K562 (cell line): ENCODE data around the gene KDM2B. TPM values are rescaled to one million over a fixed set of nuclear protein-coding genes. Genes with fewer than 3 reads are reported as not detected.

Experiments
- BRD9 ChIP-seq: fragments of 450-650 bp; IDR thresholded peaks from 2 replicates; pipeline ENCODE4 v1.6.1; 2018; ENCODE audit warnings: low read depth; ENCODE audit not compliant: partially characterized antibody
- CBX3 ChIP-seq, 2 experiments: IDR thresholded peaks; 1 replicate in 1 of 2; 2 replicates in 1 of 2; pipeline ENCODE4 v1.6.1; 2012; ENCODE audit warnings: inconsistent platforms in 2 of 2, low read length in 2 of 2, borderline replicate concordance in 1 of 2, control low read depth in 1 of 2
- CC2D1A ChIP-seq: fragments of 450-650 bp; IDR thresholded peaks from 2 replicates; pipeline ENCODE4 v1.6.1; 2017; ENCODE audit warnings: mild to moderate bottlenecking
- CCNT2 ChIP-seq: IDR thresholded peaks from 2 replicates; pipeline ENCODE4 v1.6.1; 2011; ENCODE audit warnings: borderline replicate concordance, low read depth, mild to moderate bottlenecking, moderate library complexity, mixed read lengths, low read length; ENCODE audit not compliant: insufficient read length; ENCODE audit errors: extremely low read depth
- CTCF ChIP-seq, 3 experiments: IDR thresholded peaks in 2 of 3; conservative IDR thresholded peaks in 1 of 3; 2 replicates each; pipeline ENCODE4 v1.5.1; 2011 to 2012; ENCODE audit warnings: low read length in 3 of 3, mild to moderate bottlenecking in 3 of 3, control low read depth in 2 of 3, improper control_type of control experiment in 1 of 3, inconsistent platforms in 1 of 3, low read depth in 1 of 3, mixed read lengths in 1 of 3, moderate library complexity in 1 of 3; ENCODE audit not compliant: insufficient read depth in 2 of 3
- CTCFL ChIP-seq: IDR thresholded peaks from 2 replicates; pipeline ENCODE4 v1.6.1; 2011; ENCODE audit warnings: borderline replicate concordance, low read depth, mild to moderate bottlenecking, moderate library complexity, low read length; ENCODE audit not compliant: insufficient read depth, poor library complexity, severe bottlenecking
- E2F1 ChIP-seq: sonication (generic); formaldehyde crosslinking; IDR thresholded peaks from 2 replicates; pipeline ENCODE4 v1.8.1; 2023; ENCODE audit warnings: mild to moderate bottlenecking, missing genetic modification reagents, moderate library complexity
- FOXK2 ChIP-seq, 2 experiments: fragments of 450-650 bp; IDR thresholded peaks in 1 of 2; conservative IDR thresholded peaks in 1 of 2; 2 replicates each; pipeline ENCODE4 v1.6.1; 2016; ENCODE audit warnings: low read depth in 2 of 2, mild to moderate bottlenecking in 1 of 2
- HMG20B ChIP-seq: fragments of 250-450 bp; sonication (Bioruptor Pico); IDR thresholded peaks from 2 replicates; pipeline ENCODE4 v1.5.0; 2021; ENCODE audit warnings: mild to moderate bottlenecking
- ILF3 ChIP-seq: fragments of 450-650 bp; IDR thresholded peaks from 2 replicates; pipeline ENCODE4 v1.6.1; 2018; ENCODE audit warnings: antibody characterized with exemption, mild to moderate bottlenecking, moderate library complexity, borderline replicate concordance
- IRF9 ChIP-seq: fragments of 450-650 bp; IDR thresholded peaks from 2 replicates; pipeline ENCODE4 v1.6.1; 2016; ENCODE audit warnings: missing biosample characterization, missing genetic modification characterization
- LCOR ChIP-seq: sonication (generic); formaldehyde crosslinking; IDR thresholded peaks from 2 replicates; pipeline ENCODE4 v1.8.0; 2022; ENCODE audit warnings: mild to moderate bottlenecking, missing genetic modification reagents
- MAFF ChIP-seq: IDR thresholded peaks from 2 replicates; pipeline ENCODE4 v1.6.1; 2012; ENCODE audit warnings: low read length, improper control_type of control experiment
- NCOR1 ChIP-seq: fragments of 450-650 bp; IDR thresholded peaks from 2 replicates; pipeline ENCODE4 v1.6.1; 2016; ENCODE audit warnings: mild to moderate bottlenecking, moderate library complexity
- NUFIP1 ChIP-seq: fragments of 450-650 bp; IDR thresholded peaks from 2 replicates; pipeline ENCODE4 v1.6.1; 2018; ENCODE audit not compliant: partially characterized antibody
- POU5F1 ChIP-seq: fragments of 150-350 bp; IDR thresholded peaks from 2 replicates; pipeline ENCODE4 v1.6.1; 2014; ENCODE audit warnings: borderline replicate concordance, low read length, low read depth, mild to moderate bottlenecking; ENCODE audit not compliant: partially characterized antibody
- RAD21 ChIP-seq, 2 experiments: fragments of 250-450 bp in 1 of 2; fragments of 450-650 bp in 1 of 2; sonication (Bioruptor Pico) in 1 of 2; formaldehyde crosslinking in 1 of 2; IDR thresholded peaks in 1 of 2; conservative IDR thresholded peaks in 1 of 2; 2 replicates each; pipeline versions ENCODE4 v1.4.0 to v1.8.0; 2020 to 2022; ENCODE audit warnings: mild to moderate bottlenecking in 2 of 2, moderate library complexity in 1 of 2
- SMARCA5 ChIP-seq: fragments of 450-650 bp; IDR thresholded peaks from 2 replicates; pipeline ENCODE4 v1.6.1; 2016
- SNAPC5 ChIP-seq: fragments of 250-450 bp; sonication (Bioruptor Pico); IDR thresholded peaks from 2 replicates; pipeline ENCODE4 v1.8.0; 2021; ENCODE audit warnings: moderate library complexity, mild to moderate bottlenecking, inconsistent platforms
- U2AF1 ChIP-seq: fragments of 200-400 bp; formaldehyde crosslinking; optimal IDR thresholded peaks from 2 replicates; pipeline ENCODE3; 2017; ENCODE audit warnings: mild to moderate bottlenecking, low read depth, low read length, moderate library complexity
- ZNF121 ChIP-seq: sonication (generic); formaldehyde crosslinking; conservative IDR thresholded peaks from 2 replicates; pipeline ENCODE4 v1.8.0; 2022; ENCODE audit warnings: missing genetic modification reagents
- ZNF695 ChIP-seq: fragments of 450-650 bp; formaldehyde crosslinking; IDR thresholded peaks from 2 replicates; pipeline ENCODE4 v1.4.0; 2020; ENCODE audit warnings: mild to moderate bottlenecking, moderate library complexity
- polyA plus RNA-seq, 8 experiments: library from polyadenylated mRNA; depleted of rRNA in 4 of 8; stranded (reverse) in 5 of 8; unstranded in 3 of 8; fragments of >200 nt; fragmentation: Nextera tagmentation in 2 of 8; fragmentation: Illumina TruSeq in 1 of 8; extraction: Ambion mirVana in 2 of 8; extraction: Trizol in 1 of 8; gene quantifications; 2 replicates each; pipeline versions ENCODE4 v1.2.1 to v1.2.3, GENCODE V29; 2011 to 2014; ENCODE audit warnings: inconsistent platforms in 1 of 8, missing spikeins in 1 of 8
- total RNA-seq, 7 experiments: library from RNA; depleted of rRNA in 6 of 7; stranded (reverse); fragments of >200 nt in 6 of 7; fragmentation: Illumina TruSeq in 2 of 7; extraction: Trizol in 2 of 7; gene quantifications; 2 replicates each; pipeline versions ENCODE4 v1.2.1 to v1.2.3, GENCODE V29; 2011 to 2021; ENCODE audit warnings: low replicate concordance in 1 of 7

KDM2B gene
- total and polyA plus RNA-seq, 9 of the 15 experiments (the other 6 are each of a cell fraction or from before 2014, with no cell fraction given) = 7.4 to 50.5 (median 22.5) TPM

GRCh38 chr12:121383601-121384021 lies 197.2 kb downstream of the KDM2B start (continued):
- TF ChIP-seq CTCF (IDR thresholded peaks at IDR 0.05 in 2 of 3, conservative IDR thresholded peaks at IDR 0.05 in 1 of 3; ENCODE audit: insufficient read depth in 2 of 3, low read depth in 1 of 3, low read length in 3 of 3) = peak; percentile 38 to 63 (median 42)
- TF ChIP-seq CBX3 (IDR thresholded peaks at IDR 0.05; ENCODE audit: borderline replicate concordance in 1 of 2, low read length in 2 of 2) = 0 out of 3 replicates have a peak, but pooled peaks of 1 of the 2 experiments have one; percentile 52
- TF ChIP-seq RAD21 (CRISPR knock-in tag; conservative IDR thresholded peaks at IDR 0.05 in 1 of 2, IDR thresholded peaks at IDR 0.05 in 1 of 2) = peak in 1 of 2 experiments; percentile 32; a peak in 1 of 4 replicates
- TF ChIP-seq CC2D1A = peak; percentile 68
- no peak for TF ChIP-seq NUFIP1
- TF ChIP-seq SNAPC5 (CRISPR knock-in tag) = no peak
- TF ChIP-seq E2F1 = no peak
- TF ChIP-seq ZNF121 (CRISPR knock-in tag) = peak; percentile 41; the same call in 1 of the 2 replicates
- no peak for TF ChIP-seq ILF3
- peak; percentile 5 for TF ChIP-seq CTCFL
- no peak for TF ChIP-seq BRD9
- TF ChIP-seq CCNT2 = no peak
- TF ChIP-seq HMG20B (CRISPR knock-in tag) = no peak
- TF ChIP-seq FOXK2 (conservative IDR thresholded peaks at IDR 0.05 in 1 of 2, IDR thresholded peaks at IDR 0.05 in 1 of 2; ENCODE audit: low read depth in 2 of 2) = no peak
- TF ChIP-seq LCOR = no peak
- no peak for TF ChIP-seq U2AF1
- TF ChIP-seq POU5F1 = no peak
- no peak for TF ChIP-seq ZNF695 (CRISPR knock-in tag)
- TF ChIP-seq MAFF = no peak
- 0 out of 2 replicates have a peak, but pooled peaks have one; percentile 15 for TF ChIP-seq NCOR1
- TF ChIP-seq IRF9 (tag) = no peak
- TF ChIP-seq SMARCA5 = peak; percentile 81
